Liver (tissue), 9 donors: ENCODE data around the gene FAM228B. TPM values are rescaled to one million over a fixed set of nuclear protein-coding genes. Genes with fewer than 3 reads are reported as not detected.

Experiments used
- DNase-seq: peaks from one replicate; pipeline ENCODE4 v3.0.0-alpha.2; 2017; ENCODE audit warnings: low spot score
- H3K27ac ChIP-seq, 2 donors: one replicate each; pipeline ENCODE4 v1.7.0; 2013; ENCODE audit warnings: inconsistent platforms in 2 of 2, low read length in 2 of 2, control low read depth in 1 of 2, low read depth in 1 of 2, mild to moderate bottlenecking in 1 of 2
- H3K27me3 ChIP-seq, 4 donors: one replicate each; pipeline versions ENCODE4 v1.6.1 to v1.7.0; 2013; ENCODE audit warnings: low read length in 3 of 4, inconsistent platforms in 1 of 4, mild to moderate bottlenecking in 1 of 4, moderate library complexity in 1 of 4; ENCODE audit not compliant: control insufficient read depth in 4 of 4, insufficient read depth in 4 of 4
- H3K36me3 ChIP-seq, 4 donors: one replicate each; pipeline versions ENCODE4 v1.6.1 to v1.7.0; 2013; ENCODE audit warnings: low read length in 3 of 4, mild to moderate bottlenecking in 3 of 4, low read depth in 1 of 4, moderate library complexity in 1 of 4; ENCODE audit not compliant: control insufficient read depth in 4 of 4, insufficient read depth in 3 of 4
- H3K4me1 ChIP-seq, 4 donors: one replicate each; pipeline versions ENCODE4 v1.6.1 to v1.7.0; 2013; ENCODE audit warnings: low read length in 3 of 4, mild to moderate bottlenecking in 3 of 4, moderate library complexity in 1 of 4; ENCODE audit not compliant: control insufficient read depth in 4 of 4, insufficient read depth in 4 of 4
- H3K4me3 ChIP-seq, 3 donors: one replicate each; pipeline versions ENCODE4 v1.6.1 to v1.7.0; 2013; ENCODE audit warnings: low read length in 3 of 3, control low read depth in 1 of 3, low read depth in 1 of 3, mild to moderate bottlenecking in 1 of 3
- H3K9ac ChIP-seq, 2 donors: one replicate each; pipeline ENCODE4 v1.7.0; 2013; ENCODE audit warnings: low read length in 2 of 2, mild to moderate bottlenecking in 2 of 2, moderate library complexity in 2 of 2, control low read depth in 1 of 2, low read depth in 1 of 2
- H3K9me3 ChIP-seq, 4 donors: one replicate each; pipeline versions ENCODE4 v1.6.1 to v1.7.0; 2013; ENCODE audit warnings: low read length in 3 of 4; ENCODE audit not compliant: control insufficient read depth in 4 of 4
- EGR1 ChIP-seq, 2 donors: IDR thresholded peaks; 2 replicates each; pipeline ENCODE4 v1.6.1; 2016 to 2018; ENCODE audit warnings: antibody characterized with exemption in 2 of 2, low read depth in 2 of 2
- FOXA1 ChIP-seq: IDR thresholded peaks from 2 replicates; pipeline ENCODE4 v1.6.1; 2016; ENCODE audit warnings: antibody characterized with exemption
- FOXA2 ChIP-seq: IDR thresholded peaks from 2 replicates; pipeline ENCODE4 v1.6.1; 2016; ENCODE audit warnings: antibody characterized with exemption
- HNF4G ChIP-seq: IDR thresholded peaks from 2 replicates; pipeline ENCODE4 v1.6.1; 2016; ENCODE audit warnings: antibody characterized with exemption
- JUND ChIP-seq, 2 donors: IDR thresholded peaks; 2 replicates each; pipeline ENCODE4 v1.6.1; 2016; ENCODE audit warnings: antibody characterized with exemption in 2 of 2
- MAX ChIP-seq: IDR thresholded peaks from 2 replicates; pipeline ENCODE4 v1.6.1; 2016; ENCODE audit warnings: antibody characterized with exemption
- REST ChIP-seq: IDR thresholded peaks from 2 replicates; pipeline ENCODE4 v1.6.1; 2016; ENCODE audit warnings: antibody characterized with exemption, mild to moderate bottlenecking
- TAF1 ChIP-seq: conservative IDR thresholded peaks from 2 replicates; pipeline ENCODE4 v1.6.1; 2016; ENCODE audit warnings: antibody characterized with exemption, mild to moderate bottlenecking
- YY1 ChIP-seq: IDR thresholded peaks from 2 replicates; pipeline ENCODE4 v1.6.1; 2016; ENCODE audit warnings: antibody characterized with exemption, mild to moderate bottlenecking
- ZBTB33 ChIP-seq: IDR thresholded peaks from 2 replicates; pipeline ENCODE4 v1.6.1; 2016; ENCODE audit warnings: antibody characterized with exemption
- WGBS: extraction: QIAGEN DNeasy Blood & Tissue Kit; methylation state at CpG from one replicate; pipeline ENCODE4 v1.1.7; 2013; 5-methylcytosine and 5-hydroxymethylcytosine counted together
- polyA plus RNA-seq, 2 donors: library from polyadenylated mRNA; stranded (reverse) in 1 of 2; unstranded in 1 of 2; fragments of 200-250 nt in 1 of 2; fragments of >200 nt in 1 of 2; fragmentation: Nextera tagmentation in 1 of 2; extraction: Ambion mirVana in 1 of 2; gene quantifications; one replicate each; pipeline versions ENCODE4 v1.2.1 to v1.2.3, GENCODE V29; 2013 to 2015
- total RNA-seq, 2 donors: library from RNA; depleted of rRNA; stranded (reverse); fragments of >200 nt; gene quantifications; one replicate each; pipeline ENCODE4 v1.2.3, GENCODE V29; 2014
- donor health status: healthy.
- donor health status: healthy.
- donor health status: healthy.
- donor health status: healthy.
- donor health status: healthy.

FAM228B gene
- total and polyA plus RNA-seq, 4 donors: 0.68 to 4.2 (median 3.8) TPM

- Histone ChIP-seq H3K36me3 (no peaks in the 10 kb centered on the region), H3K9ac (no peak overlapping the region), H3K27me3 (no peaks in the 10 kb centered on the region), H3K9me3 (no peaks in the 10 kb centered on the region), H3K27ac (no peak overlapping the region), H3K4me1 (peaks cover 0 to 11% (median 6%) of the 10 kb centered on the region in 4 donors), H3K4me3 (no peak overlapping the region)
- TF ChIP-seq YY1 (no peak), REST (no peak)
- DNase-seq: no peak
- WGBS: 88% methylated on average over 4 of the region's 4 CpGs
Observed at GRCh38 chr2:24121469-24121868, 1.8 kb upstream of the FAM228B start.

- peak overlapping the region; percentile 74 to 83 for H3K27ac ChIP-seq
- peak overlapping the region; percentile 74 to 79 (median 75) for H3K4me3 ChIP-seq
- H3K9me3 ChIP-seq: no peaks in the 10 kb centered on the region
- peaks cover 0 to 11% (median 6%) of the 10 kb centered on the region in 4 donors for H3K4me1 ChIP-seq
- H3K27me3 ChIP-seq: no peaks in the 10 kb centered on the region
- no peaks in the 10 kb centered on the region for H3K36me3 ChIP-seq
- no peak for DNase-seq
- WGBS: 14% methylated on average over 15 of the region's 15 CpGs
- TF ChIP-seq JUND (IDR thresholded peaks at IDR 0.05) (no peak), ZBTB33 (no peak), FOXA1 (no peak), FOXA2 (no peak)
- H3K9ac ChIP-seq: peak overlapping the region; percentile 23 to 84
Observed at GRCh38 chr2:24122366-24123194, 689 bp upstream of the FAM228B start.

- H3K27me3 ChIP-seq: no peaks in the 10 kb centered on the region
- peak overlapping the region; percentile 79 to 84 for H3K9ac ChIP-seq
- H3K36me3 ChIP-seq: no peaks in the 10 kb centered on the region
- 34% methylated on average over 9 of the region's 9 CpGs for whole genome bisulfite sequencing
- H3K4me1 ChIP-seq: peaks cover 0 to 11% (median 6%) of the 10 kb centered on the region in 4 donors
- peak overlapping the region; percentile 74 to 83 for H3K27ac ChIP-seq
- H3K9me3 ChIP-seq: no peaks in the 10 kb centered on the region
- TF ChIP-seq EGR1 (IDR thresholded peaks at IDR 0.05; ENCODE audit: low read depth in 2 of 2) (no peak), ZBTB33 (no peak), JUND (IDR thresholded peaks at IDR 0.05) (no peak), YY1 (no peak), TAF1 (no peak), FOXA1 (no peak), HNF4G (no peak), MAX (no peak)
- no peak for DNase-seq
- H3K4me3 ChIP-seq: peak overlapping the region; percentile 74 to 79 (median 75)
Observed at GRCh38 chr2:24123922-24124580, 782 bp downstream of the FAM228B start.
